ENCODE data around the gene INO80.

INO80 gene

GRCh38 chr15:41124058-41124457 is 8.0 kb upstream of the INO80 start:
- TF ChIP-seq FOXP2 (optimal IDR thresholded peaks at IDR 0.05; ENCODE audit: borderline replicate concordance, extremely low read depth, extremely low read length, insufficient read depth) (no peak), REST (IDR thresholded peaks at IDR 0.05; ENCODE audit: insufficient read depth in 1 of 2, low read depth in 2 of 2, low read length in 2 of 2) (no peak), TAF1 (IDR thresholded peaks at IDR 0.05; ENCODE audit: borderline replicate concordance, insufficient read depth, low read length) (no peak), SIN3A (IDR thresholded peaks at IDR 0.05; ENCODE audit: borderline replicate concordance, insufficient read depth, low read length) (no peak), POLR2AphosphoS5 (IDR thresholded peaks at IDR 0.05; ENCODE audit: low read depth, low read length) (no peak)

- TF ChIP-seq TAF1 (IDR thresholded peaks at IDR 0.05; ENCODE audit: borderline replicate concordance, insufficient read depth, low read length) (no peak), SIN3A (IDR thresholded peaks at IDR 0.05; ENCODE audit: borderline replicate concordance, insufficient read depth, low read length) (no peak), POLR2AphosphoS5 (IDR thresholded peaks at IDR 0.05; ENCODE audit: low read depth, low read length) (no peak), REST (IDR thresholded peaks at IDR 0.05; ENCODE audit: insufficient read depth in 1 of 2, low read depth in 2 of 2, low read length in 2 of 2) (no peak), FOXP2 (optimal IDR thresholded peaks at IDR 0.05; ENCODE audit: borderline replicate concordance, extremely low read depth, extremely low read length, insufficient read depth) (no peak)
Observed at GRCh38 chr15:41122849-41123248, 6.8 kb upstream of the INO80 start.

GRCh38 chr15:41121951-41122350 is 5.9 kb upstream of the INO80 start:
- TF ChIP-seq SIN3A (IDR thresholded peaks at IDR 0.05; ENCODE audit: borderline replicate concordance, insufficient read depth, low read length) (no peak), FOXP2 (optimal IDR thresholded peaks at IDR 0.05; ENCODE audit: borderline replicate concordance, extremely low read depth, extremely low read length, insufficient read depth) (no peak), REST (IDR thresholded peaks at IDR 0.05; ENCODE audit: insufficient read depth in 1 of 2, low read depth in 2 of 2, low read length in 2 of 2) (no peak), TAF1 (IDR thresholded peaks at IDR 0.05; ENCODE audit: borderline replicate concordance, insufficient read depth, low read length) (no peak), POLR2AphosphoS5 (IDR thresholded peaks at IDR 0.05; ENCODE audit: low read depth, low read length) (no peak)

GRCh38 chr15:41116962-41117252 is 827 bp upstream of the INO80 start:
- no peak for TF ChIP-seq POLR2AphosphoS5 (IDR thresholded peaks at IDR 0.05; ENCODE audit: low read depth, low read length)
- TF ChIP-seq FOXP2 (optimal IDR thresholded peaks at IDR 0.05; ENCODE audit: borderline replicate concordance, extremely low read depth, extremely low read length, insufficient read depth), result no peak
- TF ChIP-seq REST (IDR thresholded peaks at IDR 0.05; ENCODE audit: insufficient read depth in 1 of 2, low read depth in 2 of 2, low read length in 2 of 2), result no peak
- TF ChIP-seq TAF1 (IDR thresholded peaks at IDR 0.05; ENCODE audit: borderline replicate concordance, insufficient read depth, low read length), result no peak
- TF ChIP-seq SIN3A (IDR thresholded peaks at IDR 0.05; ENCODE audit: borderline replicate concordance, insufficient read depth, low read length), result no peak

- TF ChIP-seq FOXP2 (optimal IDR thresholded peaks at IDR 0.05; ENCODE audit: borderline replicate concordance, extremely low read depth, extremely low read length, insufficient read depth) (peak; percentile 48), REST (IDR thresholded peaks at IDR 0.05; ENCODE audit: insufficient read depth in 1 of 2, low read depth in 2 of 2, low read length in 2 of 2) (peak in 1 of 2 experiments; percentile 31; a peak in 1 of 4 replicates), POLR2AphosphoS5 (IDR thresholded peaks at IDR 0.05; ENCODE audit: low read depth, low read length) (no peak), SIN3A (IDR thresholded peaks at IDR 0.05; ENCODE audit: borderline replicate concordance, insufficient read depth, low read length) (0 out of 2 replicates have a peak, but pooled peaks have one; percentile 94), TAF1 (IDR thresholded peaks at IDR 0.05; ENCODE audit: borderline replicate concordance, insufficient read depth, low read length) (no peak)
Observed at GRCh38 chr15:41115652-41116115, 396 bp downstream of the INO80 start.

Data from PFSK-1 (cell line).